NT2/D1 (cell line): ENCODE results near the gene CYP24A1.

Experiments used
- SUZ12 ChIP-seq: IDR thresholded peaks from 2 replicates; pipeline ENCODE4 v1.6.1; 2011; ENCODE audit not compliant: insufficient read length, insufficient read depth; ENCODE audit errors: extremely low read depth
- YY1 ChIP-seq: IDR thresholded peaks from 2 replicates; pipeline ENCODE4 v1.6.1; 2011; ENCODE audit not compliant: insufficient read length, insufficient read depth
- ZNF274 ChIP-seq: IDR thresholded peaks from 2 replicates; pipeline ENCODE4 v1.6.1; 2011; ENCODE audit warnings: mild to moderate bottlenecking, low read depth, low read length

GRCh38 chr20:54114109-54114508 is 59.7 kb downstream of the CYP24A1 start:
- TF ChIP-seq SUZ12 (no peak), ZNF274 (no peak), YY1 (no peak)
